Measurements from ENCODE around the gene PRSS27. TPM values are rescaled to one million over a fixed set of nuclear protein-coding genes. Genes with fewer than 3 reads are reported as not detected.

PRSS27 gene
- total and polyA plus RNA-seq, 2 donors (not counting 3 experiments of a cell fraction or from before 2014, with no cell fraction given): 0.33 to 0.53 TPM

GRCh38 chr16:2736476-2737237 is 16.6 kb upstream of the PRSS27 start:
- DNase-seq (ENCODE audit: low read depth, low spot score) (no peak), FAIRE-seq (no peak)
- Histone ChIP-seq H3K4me2 (ENCODE audit: insufficient read depth, low read length) (no peak overlapping the region), H3K9me1 (replicated peaks; ENCODE audit: control insufficient read depth, extremely low read depth, insufficient read depth, low read length) (no peaks in the 10 kb centered on the region), H3K79me2 (ENCODE audit: control insufficient read depth, insufficient read depth, low read length) (no peaks in the 10 kb centered on the region), H3K9ac (replicated peaks; ENCODE audit: extremely low read depth, insufficient read depth, low read length) (no peak overlapping the region), H4K20me1 (replicated peaks; ENCODE audit: control insufficient read depth, extremely low read depth, insufficient read depth, low read length) (no peaks in the 10 kb centered on the region), H3K27ac (ENCODE audit: insufficient read depth, low read depth, low read length) (no peak overlapping the region), H3K27me3 (ENCODE audit: control insufficient read depth in 2 of 2, insufficient read depth in 2 of 2, low read length in 2 of 2) (no peaks in the 10 kb centered on the region), H3K36me3 (ENCODE audit: control insufficient read depth in 2 of 2, extremely low read depth in 1 of 2, insufficient read depth in 2 of 2, low read length in 2 of 2) (no peaks in the 10 kb centered on the region), H2AFZ (ENCODE audit: low read depth, low read length) (no peak overlapping the region), H3K9me3 (replicated peaks; ENCODE audit: control insufficient read depth, insufficient read depth, low read length) (no peaks in the 10 kb centered on the region), H3K4me3 (replicated peaks in 1 of 3; ENCODE audit: insufficient read depth in 1 of 3, low read depth in 1 of 3, low read length in 3 of 3) (no peak overlapping the region), H3K4me1 (ENCODE audit: control insufficient read depth, extremely low read depth, insufficient read depth, low read length) (no peaks in the 10 kb centered on the region)
- ChIA-PET POLR2A (no interaction called here), CTCF (interaction anchor here (1.2 to 1.3 kb wide), 2 partner anchors 8 to 16 kb away, joined by 3 to 4 read pairs; partner anchors contain the start of gene PRSS27)
- dilution Hi-C loops (cut with MboI; ENCODE audit: extremely low pct_ligation_motif_present, low sequenced_read_pairs): no loop called here
- intact Hi-C loops (cut with micrococcal nuclease): no loop called here
- BruUV-seq (replicated peaks): no TSS peak
- TF ChIP-seq JUN (IDR thresholded peaks at IDR 0.05; ENCODE audit: borderline replicate concordance, insufficient read depth, insufficient read length, low read depth) (no peak), FOS (IDR thresholded peaks at IDR 0.05; ENCODE audit: borderline replicate concordance, insufficient read depth, low read length) (no peak), EZH2 (IDR thresholded peaks at IDR 0.05; ENCODE audit: borderline replicate concordance, low read depth, low read length, severe bottlenecking) (no peak), MYC (IDR thresholded peaks at IDR 0.05; ENCODE audit: low read depth, low read length) (no peak), MAX (IDR thresholded peaks at IDR 0.05; ENCODE audit: insufficient read depth, insufficient read length) (no peak)

- Histone ChIP-seq H3K4me1 (ENCODE audit: control insufficient read depth, extremely low read depth, insufficient read depth, low read length) (no peaks in the 10 kb centered on the region), H3K27ac (ENCODE audit: insufficient read depth, low read depth, low read length) (no peak overlapping the region), H3K9me3 (replicated peaks; ENCODE audit: control insufficient read depth, insufficient read depth, low read length) (no peaks in the 10 kb centered on the region), H3K4me3 (replicated peaks in 1 of 3; ENCODE audit: insufficient read depth in 1 of 3, low read depth in 1 of 3, low read length in 3 of 3) (no peak overlapping the region), H3K79me2 (ENCODE audit: control insufficient read depth, insufficient read depth, low read length) (no peaks in the 10 kb centered on the region), H3K9me1 (replicated peaks; ENCODE audit: control insufficient read depth, extremely low read depth, insufficient read depth, low read length) (no peaks in the 10 kb centered on the region), H3K36me3 (ENCODE audit: control insufficient read depth in 2 of 2, extremely low read depth in 1 of 2, insufficient read depth in 2 of 2, low read length in 2 of 2) (no peaks in the 10 kb centered on the region), H3K4me2 (ENCODE audit: insufficient read depth, low read length) (no peak overlapping the region), H3K9ac (replicated peaks; ENCODE audit: extremely low read depth, insufficient read depth, low read length) (no peak overlapping the region), H4K20me1 (replicated peaks; ENCODE audit: control insufficient read depth, extremely low read depth, insufficient read depth, low read length) (no peaks in the 10 kb centered on the region), H3K27me3 (ENCODE audit: control insufficient read depth in 2 of 2, insufficient read depth in 2 of 2, low read length in 2 of 2) (no peaks in the 10 kb centered on the region), H2AFZ (ENCODE audit: low read depth, low read length) (no peak overlapping the region)
- TF ChIP-seq GATA2 (IDR thresholded peaks at IDR 0.05; ENCODE audit: insufficient read depth, insufficient read length, low read depth, low read length) (no peak), POLR2AphosphoS5 (IDR thresholded peaks at IDR 0.05; ENCODE audit: insufficient read depth, low read depth, low read length) (no peak), JUN (IDR thresholded peaks at IDR 0.05; ENCODE audit: borderline replicate concordance, insufficient read depth, insufficient read length, low read depth) (no peak), MYC (IDR thresholded peaks at IDR 0.05; ENCODE audit: low read depth, low read length) (no peak), CTCF (IDR thresholded peaks at IDR 0.05; ENCODE audit: extremely low read depth in 1 of 2, insufficient read depth in 1 of 2, low read depth in 1 of 2, low read length in 2 of 2) (no peak), POLR2A (IDR thresholded peaks at IDR 0.05; ENCODE audit: low read depth, low read length) (no peak), EZH2 (IDR thresholded peaks at IDR 0.05; ENCODE audit: borderline replicate concordance, low read depth, low read length, severe bottlenecking) (no peak), FOS (IDR thresholded peaks at IDR 0.05; ENCODE audit: borderline replicate concordance, insufficient read depth, low read length) (no peak), MAX (IDR thresholded peaks at IDR 0.05; ENCODE audit: insufficient read depth, insufficient read length) (no peak)
- ChIA-PET CTCF (no interaction called here), POLR2A (no interaction called here)
- dilution Hi-C loops (cut with MboI; ENCODE audit: extremely low pct_ligation_motif_present, low sequenced_read_pairs): no loop called here
- no peak for DNase-seq (ENCODE audit: low read depth, low spot score)
- no peak for FAIRE-seq
- intact Hi-C loops (cut with micrococcal nuclease): no loop called here
- BruUV-seq (replicated peaks): no TSS peak
Measured at GRCh38 chr16:2734844-2735515, 15.0 kb upstream of the PRSS27 start.

All from endothelial cell of umbilical vein (primary cell).